ENCODE data around the gene CSK. TPM values are rescaled to one million over a fixed set of nuclear protein-coding genes. Genes with fewer than 3 reads are reported as not detected.

CSK gene
- total and polyA plus RNA-seq, 2 experiments from 2014 or later = 16.9 to 19.1 TPM

DNA sequence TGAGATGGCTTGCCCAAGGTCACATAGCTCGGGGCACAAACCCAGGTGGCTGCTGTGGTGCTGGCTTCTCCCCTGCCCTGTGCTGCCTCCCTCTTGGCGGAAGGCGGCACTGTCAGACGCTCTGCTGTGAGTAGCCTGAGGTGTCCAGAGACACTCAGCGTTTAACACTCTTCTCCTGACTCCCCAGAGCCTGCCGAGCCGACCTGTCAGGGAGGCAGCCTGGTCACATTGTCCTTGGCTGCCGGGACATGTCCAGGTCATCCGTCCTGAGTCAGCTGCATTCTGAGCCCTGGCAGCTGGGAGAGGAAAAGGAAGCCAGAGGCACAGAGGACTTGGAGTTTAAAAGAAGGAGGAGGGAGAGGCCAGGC is 35.5 kb downstream of the CSK start:
- Histone ChIP-seq H3K4me2 (no peak overlapping the region), H2AFZ (no peak overlapping the region), H3K27ac (no peak overlapping the region), H3K27me3 (no peaks in the 10 kb centered on the region), H3K36me3 (replicated peaks; ENCODE audit: insufficient read depth, low read depth) (no peaks in the 10 kb centered on the region), H3K4me3 (no peak overlapping the region), H3K9me3 (ENCODE audit: low read depth) (no peaks in the 10 kb centered on the region), H3K9me2 (replicated peaks; ENCODE audit: insufficient read depth) (no peaks in the 10 kb centered on the region), H4K20me1 (ENCODE audit: insufficient read depth, poor library complexity, severe bottlenecking) (no peaks in the 10 kb centered on the region), H3K4me1 (ENCODE audit: insufficient read depth) (no peaks in the 10 kb centered on the region), H3K79me2 (no peaks in the 10 kb centered on the region)
- DNase-seq (ENCODE audit: low spot score) = peak; percentile 48
- WGBS (ENCODE audit: low lambda C conversion rate, missing lambda C conversion rate) = 33% methylated on average over 9 of the region's 9 CpGs
- no peak for TF ChIP-seq EZH2 (IDR thresholded peaks at IDR 0.05; ENCODE audit: borderline replicate concordance)
- TF ChIP-seq, protein P1, sequence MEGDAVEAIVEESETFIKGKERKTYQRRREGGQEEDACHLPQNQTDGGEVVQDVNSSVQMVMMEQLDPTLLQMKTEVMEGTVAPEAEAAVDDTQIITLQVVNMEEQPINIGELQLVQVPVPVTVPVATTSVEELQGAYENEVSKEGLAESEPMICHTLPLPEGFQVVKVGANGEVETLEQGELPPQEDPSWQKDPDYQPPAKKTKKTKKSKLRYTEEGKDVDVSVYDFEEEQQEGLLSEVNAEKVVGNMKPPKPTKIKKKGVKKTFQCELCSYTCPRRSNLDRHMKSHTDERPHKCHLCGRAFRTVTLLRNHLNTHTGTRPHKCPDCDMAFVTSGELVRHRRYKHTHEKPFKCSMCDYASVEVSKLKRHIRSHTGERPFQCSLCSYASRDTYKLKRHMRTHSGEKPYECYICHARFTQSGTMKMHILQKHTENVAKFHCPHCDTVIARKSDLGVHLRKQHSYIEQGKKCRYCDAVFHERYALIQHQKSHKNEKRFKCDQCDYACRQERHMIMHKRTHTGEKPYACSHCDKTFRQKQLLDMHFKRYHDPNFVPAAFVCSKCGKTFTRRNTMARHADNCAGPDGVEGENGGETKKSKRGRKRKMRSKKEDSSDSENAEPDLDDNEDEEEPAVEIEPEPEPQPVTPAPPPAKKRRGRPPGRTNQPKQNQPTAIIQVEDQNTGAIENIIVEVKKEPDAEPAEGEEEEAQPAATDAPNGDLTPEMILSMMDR (IDR thresholded peaks at IDR 0.05; ENCODE audit: poor library complexity) = peak; percentile 18

DNA sequence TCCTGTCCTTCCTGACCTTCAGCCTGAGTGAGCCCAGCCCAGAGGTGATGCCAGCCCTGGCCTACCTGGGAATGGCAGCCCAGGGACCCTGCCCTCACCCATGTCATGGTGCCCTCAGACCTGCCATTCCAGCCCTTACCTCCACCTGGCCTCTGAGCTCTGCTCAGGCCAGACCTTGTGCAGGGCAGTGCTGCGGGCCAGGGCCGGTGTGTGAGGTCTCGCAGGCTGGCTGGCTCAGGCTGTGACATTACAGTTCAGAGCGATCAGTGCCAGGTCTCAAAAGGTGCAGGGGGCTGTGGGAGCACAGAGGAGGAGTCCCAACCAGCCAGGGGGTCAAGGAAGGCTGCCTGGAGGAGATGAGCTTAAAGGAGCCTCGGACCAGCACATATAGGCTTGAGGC is 38.2 kb downstream of the CSK start:
- no peaks in the 10 kb centered on the region for H3K27me3 ChIP-seq
- H3K27ac ChIP-seq = no peak overlapping the region
- 87% methylated on average over 5 of the region's 5 CpGs for WGBS (ENCODE audit: low lambda C conversion rate, missing lambda C conversion rate)
- no peak overlapping the region for H2AFZ ChIP-seq
- no peaks in the 10 kb centered on the region for H3K36me3 ChIP-seq (replicated peaks; ENCODE audit: insufficient read depth, low read depth)
- no peak overlapping the region for H3K4me2 ChIP-seq
- no peaks in the 10 kb centered on the region for H3K4me1 ChIP-seq (ENCODE audit: insufficient read depth)
- DNase-seq (ENCODE audit: low spot score) = no peak
- TF ChIP-seq, protein P1 (IDR thresholded peaks at IDR 0.05; ENCODE audit: poor library complexity) = no peak
- no peaks in the 10 kb centered on the region for H3K9me3 ChIP-seq (ENCODE audit: low read depth)
- no peaks in the 10 kb centered on the region for H3K9me2 ChIP-seq (replicated peaks; ENCODE audit: insufficient read depth)
- no peaks in the 10 kb centered on the region for H4K20me1 ChIP-seq (ENCODE audit: insufficient read depth, poor library complexity, severe bottlenecking)
- H3K4me3 ChIP-seq = no peak overlapping the region
- H3K79me2 ChIP-seq = no peaks in the 10 kb centered on the region

DNA sequence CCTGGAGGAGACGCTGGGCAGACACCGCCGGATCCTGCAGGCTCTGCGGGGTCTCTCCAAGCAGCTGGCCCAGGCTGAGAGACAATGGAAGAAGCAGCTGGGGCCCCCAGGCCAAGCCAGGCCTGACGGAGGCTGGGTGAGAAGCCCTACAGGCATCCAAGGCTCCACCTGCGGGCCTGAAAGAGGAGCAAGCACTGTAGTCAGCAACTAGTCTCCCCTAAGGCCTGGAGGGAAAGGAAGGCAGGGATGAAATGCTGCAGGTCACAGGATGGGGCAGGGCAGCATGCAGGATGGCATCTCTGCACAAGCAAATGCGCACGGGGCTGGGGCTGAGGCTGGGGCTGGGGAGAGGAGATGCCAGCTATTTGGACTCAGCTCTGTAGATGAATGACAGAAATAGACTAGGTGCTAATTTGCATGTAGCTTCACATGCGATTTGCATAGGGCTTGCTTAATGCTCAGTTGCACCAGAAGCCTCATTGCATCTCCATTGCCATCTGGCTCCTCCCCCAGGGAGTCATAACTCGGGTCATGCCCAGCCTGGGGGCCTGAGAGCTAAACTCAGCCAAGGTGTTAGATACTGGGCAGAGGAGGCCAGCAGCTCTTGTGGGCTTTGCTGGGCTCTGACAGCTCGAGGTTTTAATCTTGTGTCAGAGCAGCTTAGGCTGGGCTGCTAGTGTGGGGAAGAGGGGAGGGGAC is 39.4 kb downstream of the CSK start:
- no peaks in the 10 kb centered on the region for H3K9me3 ChIP-seq (ENCODE audit: low read depth)
- H2AFZ ChIP-seq = no peak overlapping the region
- H3K27ac ChIP-seq = no peak overlapping the region
- no peak for DNase-seq (ENCODE audit: low spot score)
- H4K20me1 ChIP-seq (ENCODE audit: insufficient read depth, poor library complexity, severe bottlenecking) = no peaks in the 10 kb centered on the region
- no peaks in the 10 kb centered on the region for H3K36me3 ChIP-seq (replicated peaks; ENCODE audit: insufficient read depth, low read depth)
- WGBS (ENCODE audit: low lambda C conversion rate, missing lambda C conversion rate) = 45% methylated on average over 11 of the region's 11 CpGs
- no peaks in the 10 kb centered on the region for H3K9me2 ChIP-seq (replicated peaks; ENCODE audit: insufficient read depth)
- peaks cover 9% of the 10 kb centered on the region for H3K27me3 ChIP-seq
- H3K79me2 ChIP-seq = no peaks in the 10 kb centered on the region
- TF ChIP-seq EZH2 (IDR thresholded peaks at IDR 0.05; ENCODE audit: borderline replicate concordance) (no peak), EZH2phosphoT487 (IDR thresholded peaks at IDR 0.05; ENCODE audit: low read depth, severe bottlenecking, unreplicated experiment) (no peak)
- TF ChIP-seq, protein P1 (IDR thresholded peaks at IDR 0.05; ENCODE audit: poor library complexity) = no peak
- no peak overlapping the region for H3K4me2 ChIP-seq
- H3K4me1 ChIP-seq (ENCODE audit: insufficient read depth) = no peaks in the 10 kb centered on the region
- no peak overlapping the region for H3K4me3 ChIP-seq

DNA sequence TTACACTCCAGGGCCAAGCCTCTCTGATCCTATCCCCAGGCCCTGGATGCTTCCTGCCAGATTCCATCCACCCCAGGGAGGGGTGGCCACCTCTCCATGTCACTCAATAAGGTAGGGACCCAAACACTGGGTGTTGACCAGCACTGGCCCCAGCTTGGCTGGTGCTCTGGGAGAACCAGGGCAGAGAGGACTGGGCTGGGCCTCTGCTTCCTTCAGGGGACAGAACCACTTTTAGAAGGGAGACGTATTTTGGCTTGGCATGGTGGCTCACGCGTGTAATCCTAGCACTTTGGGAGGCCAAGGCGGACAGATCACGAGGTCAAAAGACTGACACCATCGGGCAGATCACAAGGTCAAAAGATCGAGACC is 39.9 kb downstream of the CSK start:
- Histone ChIP-seq H3K79me2 (no peaks in the 10 kb centered on the region), H3K4me2 (no peak overlapping the region), H4K20me1 (ENCODE audit: insufficient read depth, poor library complexity, severe bottlenecking) (no peaks in the 10 kb centered on the region), H3K9me2 (replicated peaks; ENCODE audit: insufficient read depth) (no peaks in the 10 kb centered on the region), H3K4me3 (no peak overlapping the region), H3K27ac (no peak overlapping the region), H3K27me3 (peaks cover 12% of the 10 kb centered on the region), H3K9me3 (ENCODE audit: low read depth) (no peaks in the 10 kb centered on the region), H3K4me1 (ENCODE audit: insufficient read depth) (no peaks in the 10 kb centered on the region), H3K36me3 (replicated peaks; ENCODE audit: insufficient read depth, low read depth) (no peaks in the 10 kb centered on the region), H2AFZ (no peak overlapping the region)
- no peak for DNase-seq (ENCODE audit: low spot score)
- TF ChIP-seq EZH2 (IDR thresholded peaks at IDR 0.05; ENCODE audit: borderline replicate concordance) = no peak
- TF ChIP-seq, protein P1 (IDR thresholded peaks at IDR 0.05; ENCODE audit: poor library complexity) = no peak
- no peak for TF ChIP-seq EZH2phosphoT487 (IDR thresholded peaks at IDR 0.05; ENCODE audit: low read depth, severe bottlenecking, unreplicated experiment)
- WGBS (ENCODE audit: low lambda C conversion rate, missing lambda C conversion rate) = 87% methylated on average over 7 of the region's 7 CpGs

Data from hepatocyte (in vitro differentiated cells).